A549 treated with AZD9567 at 1 μM for 4 hours (cell line): ENCODE measurements around the gene C2. TPM values are rescaled to one million over a fixed set of nuclear protein-coding genes. Genes with fewer than 3 reads are reported as not detected.

Source experiments
- total RNA-seq: library from RNA; stranded (reverse); fragments of 200-300 nt; extraction: Qiagen RNA extraction; gene quantifications from 5 replicates; pipeline ENCODE4 v1.2.3, GENCODE V29; 2022; ENCODE audit not compliant: insufficient read depth

Gene C2
- 0.16 to 0.44 TPM (median 0.20 TPM) in 4 of 5 replicates, not detected in the other for total RNA-seq

GRCh38 chr6:31927242-31927862 lies at the start of gene C2:
Gene C2, plus strand, starts transcription at chr6:31927717. Its CDS starts 36 bp downstream, at chr6:31927753.

DNA sequence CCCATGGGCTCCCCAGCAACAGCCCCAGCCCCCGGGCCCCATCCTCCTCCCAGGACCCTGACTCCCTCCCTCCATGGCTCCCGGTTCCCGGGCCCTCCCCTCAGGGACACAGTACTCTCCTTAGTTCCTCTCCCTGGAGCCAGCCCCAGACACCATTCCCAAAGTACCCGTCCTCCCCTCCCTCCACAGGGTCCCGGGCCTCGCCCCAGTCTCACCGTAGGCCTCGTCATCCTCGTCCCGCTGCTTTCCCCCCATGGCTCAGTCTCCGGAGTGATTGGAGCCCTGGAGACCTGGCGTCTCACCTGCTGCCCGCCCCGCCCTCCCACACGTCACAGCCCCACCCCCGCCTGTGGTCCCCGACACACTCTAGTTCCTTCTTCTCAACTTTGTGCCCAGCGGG lies 48.8 kb upstream of the C2 start, which contains the start of gene SLC44A4:
Gene SLC44A4 (minus strand): TSS at position 272 of the 400 bp plus-strand sequence. CDS start 17 bp downstream, at position 255.

DNA sequence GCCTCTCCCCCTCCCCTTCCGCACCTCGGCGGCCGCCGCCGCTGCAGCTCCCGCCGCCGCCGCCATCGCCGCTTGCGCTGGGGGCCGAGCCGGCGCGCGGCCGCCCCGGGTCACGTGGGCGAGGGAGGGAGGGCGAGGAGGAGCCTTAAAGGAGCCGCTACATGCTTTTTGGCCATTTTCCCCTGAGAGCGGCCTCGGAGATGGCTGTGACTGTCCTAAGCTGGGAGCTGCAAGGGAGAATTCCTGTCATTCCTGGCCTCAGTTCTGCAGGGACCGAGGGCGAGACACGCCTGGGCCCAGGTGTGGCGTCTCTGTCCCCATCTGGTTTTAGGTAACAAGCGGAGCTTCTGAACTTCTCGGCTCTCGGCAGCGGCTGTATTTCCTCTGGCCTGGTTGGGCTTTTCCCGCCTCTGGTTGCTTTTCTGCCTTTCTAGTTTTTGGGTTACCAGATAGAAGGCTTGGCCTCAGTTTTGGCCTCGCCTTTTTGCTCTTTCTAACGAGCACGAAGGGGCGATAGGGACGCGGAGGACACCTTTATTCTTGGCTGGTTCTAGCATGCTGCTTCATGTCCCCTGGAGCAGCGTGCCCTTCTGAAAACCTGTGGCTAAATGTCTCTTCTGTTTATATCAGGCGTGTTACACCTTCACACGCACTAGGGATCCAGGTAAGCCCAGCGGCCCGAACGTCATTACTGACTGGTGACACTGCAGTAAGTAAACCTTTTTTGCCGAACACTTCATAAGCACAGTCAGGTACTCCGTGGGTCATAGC lies 29.7 kb upstream of the C2 start, which contains the start of gene EHMT2:
Gene EHMT2 (minus strand): TSS at position 87 of the 771 bp plus-strand sequence. CDS start 21 bp downstream, at position 66.

GRCh38 chr6:31901953-31902643 lies 25.4 kb upstream of the C2 start, which contains the start of gene ZBTB12:
Gene ZBTB12, minus strand, starts transcription at chr6:31902086. Its CDS starts 781 bp downstream, at chr6:31901305.

GRCh38 chr6:31945507-31946369 lies 18.2 kb downstream of the C2 start, which contains the start of gene CFB:
Gene CFB, plus strand, starts transcription at chr6:31946095. Its CDS starts 127 bp downstream, at chr6:31946222.

DNA sequence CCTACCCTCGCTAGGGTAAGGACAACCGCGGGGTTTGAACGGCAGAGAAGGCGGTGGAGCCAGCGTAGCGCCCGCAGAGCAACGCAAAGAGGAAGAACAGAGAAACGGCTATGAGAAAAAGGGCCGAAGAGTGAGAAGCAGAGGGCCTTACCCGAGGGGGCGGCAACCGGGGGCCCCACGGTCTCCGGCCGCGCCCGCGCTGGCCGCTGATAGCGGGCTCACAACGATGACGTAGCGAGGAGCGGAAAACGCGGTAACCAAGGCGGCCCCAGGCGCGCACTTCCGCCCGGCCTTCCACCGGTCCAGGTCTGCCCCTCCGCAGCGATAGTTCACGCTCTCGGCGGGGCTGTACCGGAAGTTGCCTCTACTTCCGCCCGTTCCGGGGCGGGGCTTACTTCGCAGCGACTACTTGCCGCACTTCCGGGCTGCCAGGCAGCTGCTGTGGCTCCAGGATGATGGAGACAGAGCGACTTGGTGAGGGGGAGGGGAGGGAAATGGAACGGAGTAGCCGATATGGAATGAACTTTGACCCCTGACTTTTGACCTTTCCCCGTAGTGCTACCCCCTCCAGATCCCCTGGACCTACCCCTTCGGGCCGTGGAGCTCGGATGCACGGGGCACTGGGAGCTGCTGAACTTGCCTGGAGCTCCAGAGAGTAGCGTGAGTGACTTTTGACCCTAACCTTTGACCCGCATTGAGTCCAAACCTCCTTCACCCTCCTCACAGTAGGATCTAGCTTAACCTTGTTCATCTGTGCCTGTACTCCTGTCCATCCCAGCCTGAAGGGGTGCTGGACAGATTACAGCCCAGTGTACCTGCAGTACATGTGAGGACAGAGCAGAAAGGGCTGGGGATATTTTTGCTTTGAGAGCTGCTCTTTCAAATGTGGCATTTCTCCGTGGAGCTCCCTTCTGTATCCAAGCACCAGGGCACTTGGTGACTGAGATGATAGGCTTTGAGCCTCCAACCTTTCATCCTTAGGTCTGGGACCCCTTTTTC lies 31.5 kb downstream of the C2 start, which contains the start of the genes NELFE and SKIC2:
Gene NELFE (minus strand): TSS at position 231 of the 999 bp plus-strand sequence. CDS start 525 bp downstream, outside the sequence.
Gene SKIC2 (plus strand): TSS at position 435 of the 999 bp plus-strand sequence. CDS start 18 bp downstream, at position 453.

GRCh38 chr6:31971993-31972708 lies 44.6 kb downstream of the C2 start, which contains the start of gene DXO:
Gene DXO, minus strand, starts transcription at chr6:31972138. Its CDS starts 463 bp downstream, at chr6:31971675.

GRCh38 chr6:31981744-31982143 lies 54.2 kb downstream of the C2 start, which contains the start of gene C4A:
Gene C4A, plus strand, starts transcription at chr6:31982057. Its CDS starts 51 bp downstream, at chr6:31982108.

Other genes starting within 250 kb of the C2 start
- gene LY6G5C, start 246.7 kb upstream of the C2 start, total RNA-seq: 0.87 to 3.8 TPM (median 1.6 TPM) in 5 replicates
- gene ABHD16A, start 224.4 kb upstream of the C2 start, total RNA-seq: 13.9 to 20.0 TPM (median 18.3 TPM) in 5 replicates
- not detected in 5 replicates for gene LY6G6F, start 220.9 kb upstream of the C2 start, total RNA-seq
- gene LY6G6D, start 212.4 kb upstream of the C2 start, total RNA-seq: not detected in 5 replicates
- 0.09 to 0.12 TPM (median 0.10 TPM) in 3 of 5 replicates, not detected in the others for gene LY6G6C, start 206.0 kb upstream of the C2 start, total RNA-seq
- gene MPIG6B, start 204.3 kb upstream of the C2 start, total RNA-seq: 0.07 TPM in 1 of 5 replicates, not detected in the others
- 18.1 to 32.1 TPM (median 29.3 TPM) in 5 replicates for gene DDAH2, start 198.4 kb upstream of the C2 start, total RNA-seq
- gene CLIC1, start 191.2 kb upstream of the C2 start, total RNA-seq: 451 to 493 TPM (median 458 TPM) in 5 replicates
- 5.2 to 15.2 TPM (median 14.0 TPM) in 5 replicates for gene MSH5, start 187.7 kb upstream of the C2 start, total RNA-seq
- 3.0 to 4.6 TPM (median 3.9 TPM) in 4 of 5 replicates, not detected in the other for gene SAPCD1, start 165.1 kb upstream of the C2 start, total RNA-seq
- gene VWA7, start 150.4 kb upstream of the C2 start, total RNA-seq: 1.6 to 4.5 TPM (median 1.8 TPM) in 5 replicates
- gene VARS1, start 132.0 kb upstream of the C2 start, total RNA-seq: 46.5 to 58.0 TPM (median 53.6 TPM) in 5 replicates
- gene LSM2, start 120.8 kb upstream of the C2 start, total RNA-seq: 42.7 to 60.2 TPM (median 57.9 TPM) in 5 replicates
- gene HSPA1L, start 112.4 kb upstream of the C2 start, total RNA-seq: 0.97 to 1.8 TPM (median 1.1 TPM) in 5 replicates
- gene HSPA1A, start 112.2 kb upstream of the C2 start, total RNA-seq: 189 to 295 TPM (median 214 TPM) in 5 replicates
- 154 to 227 TPM (median 167 TPM) in 5 replicates for gene HSPA1B, start 100.0 kb upstream of the C2 start, total RNA-seq
- gene NEU1, start 64.9 kb upstream of the C2 start, total RNA-seq: 27.6 to 34.9 TPM (median 30.4 TPM) in 5 replicates
- gene SLC44A4, start 48.7 kb upstream of the C2 start, total RNA-seq: 0.05 TPM in 1 of 5 replicates, not detected in the others
- 25.4 to 29.9 TPM (median 28.1 TPM) in 5 replicates for gene EHMT2, start 30.0 kb upstream of the C2 start, total RNA-seq
- gene ZBTB12, start 25.6 kb upstream of the C2 start, total RNA-seq: 2.9 to 3.6 TPM (median 3.3 TPM) in 5 replicates
- gene CFB, start 18.4 kb downstream of the C2 start, total RNA-seq: 1.3 to 2.6 TPM (median 2.4 TPM) in 5 replicates
- gene NELFE, start 31.3 kb downstream of the C2 start, total RNA-seq: 75.8 to 81.6 TPM (median 76.7 TPM) in 5 replicates
- gene SKIC2, start 31.5 kb downstream of the C2 start, total RNA-seq: 25.9 to 29.7 TPM (median 26.7 TPM) in 5 replicates
- gene DXO, start 44.4 kb downstream of the C2 start, total RNA-seq: 11.5 to 12.7 TPM (median 11.8 TPM) in 5 replicates
- 1.0 to 2.2 TPM (median 1.3 TPM) in 4 of 5 replicates, not detected in the other for gene C4A, start 54.3 kb downstream of the C2 start, total RNA-seq
- 0.79 to 0.99 TPM (median 0.85 TPM) in 4 of 5 replicates, not detected in the other for gene C4B, start 87.1 kb downstream of the C2 start, total RNA-seq
- 0.05 TPM in 1 of 5 replicates, not detected in the others for gene CYP21A2, start 110.7 kb downstream of the C2 start, total RNA-seq
- gene TNXB, start 181.6 kb downstream of the C2 start, total RNA-seq: 0.56 to 0.68 TPM (median 0.61 TPM) in 4 of 5 replicates, not detected in the other
- gene ATF6B, start 200.5 kb downstream of the C2 start, total RNA-seq: 27.7 to 34.3 TPM (median 33.5 TPM) in 5 replicates
- gene FKBPL, start 202.6 kb downstream of the C2 start, total RNA-seq: 6.6 to 10.5 TPM (median 7.4 TPM) in 5 replicates
- gene PRRT1, start 224.2 kb downstream of the C2 start, total RNA-seq: 0.44 to 0.70 TPM (median 0.59 TPM) in 4 of 5 replicates, not detected in the other
- 6.9 to 8.6 TPM (median 7.5 TPM) in 5 replicates for gene PPT2, start 226.4 kb downstream of the C2 start, total RNA-seq
- 1.8 to 3.0 TPM (median 2.1 TPM) in 4 of 5 replicates, not detected in the other for gene EGFL8, start 236.9 kb downstream of the C2 start, total RNA-seq
- gene AGPAT1, start 248.4 kb downstream of the C2 start, total RNA-seq: 30.2 to 39.5 TPM (median 37.4 TPM) in 5 replicates